GM19351 (cell line): ENCODE data around the gene DAPK1.

Experiments
- ATAC-seq: cut with Tn5 transposase; IDR thresholded peaks from one replicate; pipeline ENCODE4 v1.9.1; 2021; ENCODE audit warnings: mild to moderate bottlenecking, moderate library complexity; ENCODE audit not compliant: unreplicated experiment

The DAPK1 gene

DNA sequence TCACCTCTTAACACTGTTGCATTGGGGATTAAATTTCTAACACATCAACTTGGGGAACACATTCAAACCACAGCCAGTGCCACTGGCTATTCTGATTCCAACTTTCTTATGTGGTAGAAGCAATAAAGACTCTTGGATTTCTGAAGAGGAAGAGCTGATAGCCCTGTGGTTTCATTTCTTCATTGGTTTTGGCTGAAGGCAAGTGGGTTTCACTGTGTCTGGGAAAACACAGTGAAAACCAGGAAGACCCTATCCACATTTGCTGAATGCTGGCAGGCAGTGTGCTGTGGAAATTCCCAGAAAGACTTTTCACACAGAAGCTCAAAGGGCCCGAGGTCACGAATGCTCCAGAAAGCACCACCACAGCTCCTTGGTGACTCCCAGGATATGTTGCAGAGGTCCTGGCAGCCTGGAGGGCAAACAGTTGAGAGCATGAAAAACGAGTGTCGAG is 67.1 kb downstream of the DAPK1 start:
- no peak for ATAC-seq

DNA sequence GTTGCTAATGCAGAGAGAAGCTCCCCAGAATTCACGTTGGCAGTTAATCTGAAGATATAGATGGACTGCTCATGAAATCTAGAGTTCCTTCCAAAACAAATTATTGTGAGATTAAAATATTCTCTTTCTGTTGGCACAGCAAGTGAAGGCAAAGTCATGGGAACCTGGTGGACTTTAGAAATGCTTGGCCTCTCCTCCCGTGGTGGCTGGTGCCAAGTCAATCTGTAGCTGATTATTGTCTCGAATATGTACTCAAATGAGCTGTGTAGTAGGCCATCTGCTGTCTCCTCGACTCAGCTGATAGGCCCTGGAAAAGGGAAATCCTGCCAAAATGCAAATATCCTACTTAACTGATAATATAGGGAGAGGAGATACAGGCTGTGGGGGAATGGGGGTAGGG is 69.3 kb downstream of the DAPK1 start:
- ATAC-seq: no peak

- ATAC-seq: no peak
Measured at GRCh38 chr9:87567571-87567970, 69.9 kb downstream of the DAPK1 start.

DNA sequence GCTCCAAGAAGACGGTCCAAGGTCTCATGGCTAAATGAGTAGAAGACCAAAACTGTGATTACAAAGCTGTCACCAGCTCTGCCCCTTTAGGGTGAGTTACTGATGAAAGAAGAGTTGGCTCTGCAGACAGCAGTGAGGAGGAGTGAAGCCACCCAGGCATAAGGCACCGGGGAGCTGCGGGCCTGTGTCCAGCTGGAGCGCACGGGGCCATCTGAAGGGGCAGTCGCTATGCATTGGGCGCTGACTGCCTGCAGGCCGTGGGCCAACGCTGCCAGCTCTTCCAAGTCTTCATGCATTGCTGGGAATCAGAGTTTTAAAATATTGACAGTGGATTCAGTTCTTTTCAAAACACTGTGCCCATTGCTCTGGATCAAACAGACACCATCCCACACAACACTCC is 70.3 kb downstream of the DAPK1 start:
- no peak for ATAC-seq

- ATAC-seq: no peak
Measured at GRCh38 chr9:87568401-87568800, 70.7 kb downstream of the DAPK1 start.

DNA sequence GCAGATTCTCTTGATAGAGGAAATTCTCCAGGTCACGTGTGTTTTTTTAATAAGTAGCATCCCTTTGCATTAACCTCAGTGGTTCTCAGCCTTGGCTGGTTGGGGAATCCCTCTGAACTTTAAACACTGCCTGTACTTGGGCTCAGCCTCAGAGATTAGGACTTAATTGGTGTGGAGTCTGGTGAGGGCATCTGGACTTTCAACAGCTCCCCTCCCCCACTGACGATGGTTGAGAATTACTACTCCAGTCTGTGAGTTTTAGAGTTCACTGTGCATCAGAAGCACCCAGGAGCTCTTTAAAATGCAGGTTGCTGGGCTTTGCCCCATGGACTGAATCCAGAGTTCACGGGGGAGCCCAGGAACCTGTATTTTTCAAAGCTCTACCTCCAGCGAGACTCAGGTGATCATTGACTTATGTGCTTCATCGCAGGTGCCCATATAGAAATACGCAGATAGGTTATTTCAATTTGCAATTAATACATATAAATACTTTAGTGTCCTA is 71.4 kb downstream of the DAPK1 start:
- no peak for ATAC-seq

DNA sequence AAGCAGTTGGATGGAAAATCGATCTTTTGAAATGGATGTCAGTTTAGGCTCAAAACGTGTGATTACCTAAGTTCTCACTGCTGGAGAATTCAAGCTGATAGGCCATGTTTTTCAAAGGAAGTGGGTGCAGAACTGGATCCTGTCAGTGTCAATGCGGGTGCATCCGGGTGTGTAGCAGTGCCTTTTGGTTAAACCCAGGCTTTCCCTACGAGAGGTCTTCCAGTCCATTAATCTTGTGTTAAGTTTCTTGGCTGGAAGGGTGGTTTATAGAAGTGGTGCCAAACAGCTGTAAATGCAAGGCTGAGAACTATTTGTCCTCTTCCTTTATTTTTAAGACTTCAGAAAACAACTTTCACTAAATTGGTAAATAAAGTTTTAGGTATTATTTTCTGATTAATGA is 71.9 kb downstream of the DAPK1 start:
- no peak for ATAC-seq

GRCh38 chr9:87570000-87570908 is 72.6 kb downstream of the DAPK1 start:
- no peak for ATAC-seq

DNA sequence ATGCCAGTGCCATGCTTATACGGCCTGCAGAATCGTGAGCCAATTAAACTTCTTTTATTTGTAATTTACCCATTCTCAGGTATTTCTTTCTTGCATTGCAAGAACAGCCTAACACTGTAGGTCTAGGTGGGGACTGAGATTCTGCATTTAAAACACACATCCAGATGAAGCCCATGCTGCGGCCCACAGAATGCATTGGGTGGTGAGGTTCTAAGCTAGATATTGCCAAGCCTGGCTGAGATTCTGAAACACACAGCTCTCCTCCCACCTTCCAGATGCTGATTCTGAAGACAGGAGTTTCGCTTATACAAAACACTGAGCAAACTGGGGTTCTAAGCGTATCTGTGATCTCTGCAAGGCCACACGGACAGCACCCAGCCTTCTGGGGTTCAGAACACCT is 75.1 kb downstream of the DAPK1 start:
- no peak for ATAC-seq

DNA sequence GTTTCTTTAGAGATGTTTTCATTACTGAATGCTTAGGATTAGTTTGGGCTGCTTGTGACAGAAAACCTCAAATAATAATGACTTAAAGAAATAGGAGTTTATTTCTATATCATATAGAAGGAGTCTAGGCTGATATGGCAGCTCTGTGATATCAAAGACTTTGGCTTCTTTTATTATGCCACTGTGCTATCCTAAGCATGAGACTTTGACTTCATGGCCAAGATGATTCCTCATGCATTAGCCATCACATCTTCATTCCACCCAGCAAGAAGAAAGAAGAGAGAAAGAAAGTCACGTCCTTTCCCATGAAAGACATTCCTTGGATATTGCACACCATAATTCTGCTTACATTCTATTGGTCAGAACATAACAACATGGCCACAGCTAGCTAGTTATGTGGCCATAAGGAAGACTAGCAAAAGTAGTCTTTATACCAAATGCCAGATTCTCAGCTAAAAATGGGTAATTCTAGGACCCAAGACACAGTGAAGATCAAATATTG is 76.2 kb downstream of the DAPK1 start:
- ATAC-seq: no peak

DNA sequence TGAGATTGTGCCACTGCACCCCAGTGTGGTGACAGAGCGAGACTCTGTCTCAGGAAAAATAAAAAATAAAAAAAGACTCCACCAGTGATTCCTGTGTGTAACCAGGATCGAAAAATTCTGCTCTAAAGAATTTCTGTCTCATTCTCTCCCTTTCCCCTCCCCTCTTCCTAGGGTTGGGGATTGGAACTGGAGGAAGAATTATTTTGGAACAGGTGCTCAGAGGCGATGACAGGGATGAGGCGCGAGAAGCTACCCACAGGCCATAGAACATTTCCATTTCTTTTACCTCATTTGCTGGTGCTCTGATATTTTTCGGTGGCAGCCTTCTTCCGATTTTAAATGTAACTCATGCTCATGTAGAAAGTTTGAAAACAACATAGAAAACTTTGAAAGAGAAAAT is 80.1 kb downstream of the DAPK1 start:
- ATAC-seq: no peak

- no peak for ATAC-seq
Measured at GRCh38 chr9:87578625-87579024, 81.0 kb downstream of the DAPK1 start.

GRCh38 chr9:87579781-87580541 is 82.3 kb downstream of the DAPK1 start:
- no peak for ATAC-seq

DNA sequence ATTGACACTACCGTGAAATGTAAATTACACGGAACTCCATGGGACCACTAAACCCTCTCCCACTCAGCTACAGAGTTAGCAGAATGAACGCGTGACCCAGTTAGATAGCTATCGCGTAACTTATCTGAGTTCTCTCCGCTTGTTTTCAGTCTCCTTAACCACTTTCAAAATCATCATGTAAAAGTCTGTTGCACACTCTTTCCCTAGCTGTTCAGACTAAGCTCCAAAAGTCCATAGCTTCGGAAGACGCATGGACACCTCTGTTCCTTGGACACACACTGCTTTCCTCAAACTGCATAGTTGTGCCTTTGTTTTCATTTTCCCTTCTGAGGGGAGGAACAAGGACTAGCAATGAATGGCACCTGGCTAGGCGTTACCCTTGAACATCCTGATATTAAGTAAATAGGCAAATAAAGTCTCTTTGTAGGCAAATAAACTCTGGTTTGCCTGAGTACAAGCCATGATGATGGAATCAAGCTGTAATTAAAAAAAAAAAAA is 83.3 kb downstream of the DAPK1 start:
- ATAC-seq: no peak

DNA sequence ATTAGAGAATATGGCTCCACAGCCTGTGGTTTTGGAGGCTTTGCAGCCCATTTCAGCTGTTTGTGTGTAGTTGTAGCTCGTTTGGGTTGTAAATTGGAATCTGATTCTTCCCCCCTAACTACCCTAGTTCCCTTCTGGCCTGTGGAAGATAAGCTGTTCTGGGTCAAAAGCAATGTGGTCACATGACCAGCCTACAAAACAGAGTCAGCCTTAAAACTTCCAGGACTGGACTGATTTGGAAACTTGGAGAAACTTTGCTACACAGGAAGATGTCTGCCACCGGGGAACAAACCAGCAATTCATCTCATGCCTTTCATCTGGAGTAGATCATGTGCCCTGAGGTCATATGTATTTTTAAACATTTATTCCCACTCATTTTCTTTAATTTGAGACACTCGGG is 83.8 kb downstream of the DAPK1 start:
- ATAC-seq: no peak

- ATAC-seq: no peak
Measured at GRCh38 chr9:87581949-87582637, 84.4 kb downstream of the DAPK1 start.

- no peak for ATAC-seq
Measured at GRCh38 chr9:87584326-87584725, 86.7 kb downstream of the DAPK1 start.

- no peak for ATAC-seq
Measured at GRCh38 chr9:87585123-87585855, 87.6 kb downstream of the DAPK1 start.

DNA sequence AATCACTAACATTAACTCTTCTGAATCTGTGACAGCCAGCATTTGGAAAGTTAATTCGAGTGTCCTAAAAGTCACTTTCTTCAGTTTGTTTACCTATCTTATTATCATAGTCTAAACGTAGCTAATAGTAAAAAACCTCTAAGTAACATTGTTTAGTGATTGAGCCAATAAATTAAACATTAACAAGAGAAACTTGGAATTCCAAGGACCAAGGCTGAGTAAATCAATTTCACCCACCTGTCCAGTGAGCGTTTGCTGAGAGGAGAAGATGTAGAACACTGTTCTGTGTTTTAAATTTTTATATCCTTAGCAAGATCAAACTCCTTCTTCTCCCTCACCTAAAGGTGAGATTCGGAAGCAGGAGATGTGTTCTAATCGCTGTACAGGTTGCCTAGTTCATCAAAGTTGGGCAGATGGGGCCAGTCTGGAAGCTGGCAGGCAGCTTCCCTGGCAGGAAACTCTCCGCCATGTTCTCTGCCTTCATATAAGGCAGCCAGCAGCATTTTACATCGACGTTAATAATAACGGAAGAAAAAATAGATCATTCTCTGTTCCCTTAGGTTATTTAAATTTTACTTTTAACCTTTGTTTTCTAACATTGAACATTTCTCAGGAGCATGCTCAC is 89.2 kb downstream of the DAPK1 start:
- no peak for ATAC-seq

GRCh38 chr9:87587356-87587745 is 89.7 kb downstream of the DAPK1 start:
- no peak for ATAC-seq
